ENCODE measurements around the gene ZSCAN1.
"Not testable (repeated sequence)": the region's sequence is repeated elsewhere in the genome, so short reads cannot be mapped to it uniquely, and the experiment has no call there.

ZSCAN1 gene, protein sequence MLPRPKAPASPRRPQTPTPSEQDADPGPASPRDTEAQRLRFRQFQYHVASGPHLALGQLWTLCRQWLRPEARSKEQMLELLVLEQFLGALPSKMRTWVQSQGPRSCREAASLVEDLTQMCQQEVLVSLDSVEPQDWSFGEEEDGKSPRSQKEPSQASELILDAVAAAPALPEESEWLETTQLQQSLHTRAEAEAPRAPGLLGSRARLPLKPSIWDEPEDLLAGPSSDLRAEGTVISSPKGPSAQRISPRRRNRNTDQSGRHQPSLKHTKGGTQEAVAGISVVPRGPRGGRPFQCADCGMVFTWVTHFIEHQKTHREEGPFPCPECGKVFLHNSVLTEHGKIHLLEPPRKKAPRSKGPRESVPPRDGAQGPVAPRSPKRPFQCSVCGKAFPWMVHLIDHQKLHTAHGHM

DNA sequence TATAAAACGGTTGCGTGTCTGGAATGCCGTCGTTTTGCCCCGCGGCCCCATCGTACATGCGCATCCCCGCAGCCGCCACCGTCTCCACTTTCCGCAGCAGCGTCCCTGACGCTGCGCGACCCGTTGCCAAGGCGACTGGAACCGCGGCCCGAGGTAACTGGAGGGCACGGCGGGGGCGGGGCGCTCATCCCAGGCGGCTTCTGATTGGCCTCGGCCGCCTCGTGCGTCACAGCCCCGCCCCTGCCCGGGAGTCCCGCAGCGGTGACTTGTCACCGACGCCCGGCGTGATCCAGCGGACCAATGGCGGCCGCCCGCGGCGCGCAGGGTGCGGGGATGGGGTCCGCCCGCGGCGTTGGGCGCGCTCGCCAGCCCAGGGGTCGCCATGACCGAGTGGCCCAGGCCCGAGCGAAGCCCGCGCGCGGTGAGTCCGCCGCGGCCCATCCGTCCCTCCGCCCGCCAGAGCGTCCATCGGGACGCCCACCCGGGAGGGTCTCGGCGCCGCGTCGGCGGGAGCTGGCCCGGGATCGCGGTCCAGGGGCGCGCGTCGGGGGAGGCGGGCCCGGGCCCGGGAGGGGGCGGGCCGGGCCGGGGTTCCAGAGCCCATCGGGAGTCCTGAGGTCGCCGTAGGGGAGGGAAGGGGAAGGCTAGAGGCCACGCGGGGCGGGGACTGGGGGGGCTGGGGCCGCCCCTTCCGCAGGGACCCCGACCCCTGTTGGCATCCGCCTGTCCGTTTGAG lies at the start of gene ZSCAN1:
Gene ZSCAN1 (plus strand): TSS at position 285 of the 736 bp plus-strand sequence. CDS start 3,812 bp downstream, outside the sequence.
- no peak for DNase-seq

DNA sequence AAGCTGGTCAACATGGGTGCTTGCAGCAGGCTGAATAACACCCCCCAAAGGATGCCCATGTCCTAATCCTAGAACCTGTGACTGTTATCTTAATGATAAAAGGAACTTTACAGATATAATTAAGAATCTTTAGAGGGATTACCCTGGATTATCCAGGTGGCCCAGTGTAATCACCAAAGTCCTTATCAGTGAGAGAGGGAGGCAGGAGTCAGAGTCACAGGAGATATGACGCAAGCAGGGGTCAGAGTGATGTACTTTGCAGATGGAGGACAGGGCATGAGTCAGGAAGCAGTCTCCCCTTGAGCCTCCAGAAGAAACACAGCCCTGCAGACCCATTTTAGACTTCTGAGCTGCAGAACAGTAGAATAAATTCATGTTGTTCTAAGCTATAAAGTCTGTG lies 41.0 kb upstream of the ZSCAN1 start:
- DNase-seq = no peak

DNA sequence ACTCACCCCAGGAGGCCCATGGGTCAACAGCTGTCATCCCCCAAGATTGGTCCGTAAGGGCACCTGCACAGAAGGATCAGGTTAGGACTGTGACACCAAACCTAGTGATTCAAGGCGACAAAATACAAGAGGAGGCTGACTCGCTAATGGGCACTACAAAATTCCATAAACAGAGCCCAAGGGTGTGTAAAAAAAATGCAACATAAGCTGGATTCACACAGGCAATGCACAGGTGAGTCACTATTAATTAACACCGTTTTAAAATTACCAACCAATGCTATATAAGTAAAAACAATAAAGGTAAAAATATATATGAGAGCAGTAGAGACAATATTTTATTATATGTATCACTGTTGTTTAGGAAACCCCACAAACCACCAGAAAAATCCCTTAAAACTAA lies 33.1 kb upstream of the ZSCAN1 start:
- no peak for DNase-seq

DNA sequence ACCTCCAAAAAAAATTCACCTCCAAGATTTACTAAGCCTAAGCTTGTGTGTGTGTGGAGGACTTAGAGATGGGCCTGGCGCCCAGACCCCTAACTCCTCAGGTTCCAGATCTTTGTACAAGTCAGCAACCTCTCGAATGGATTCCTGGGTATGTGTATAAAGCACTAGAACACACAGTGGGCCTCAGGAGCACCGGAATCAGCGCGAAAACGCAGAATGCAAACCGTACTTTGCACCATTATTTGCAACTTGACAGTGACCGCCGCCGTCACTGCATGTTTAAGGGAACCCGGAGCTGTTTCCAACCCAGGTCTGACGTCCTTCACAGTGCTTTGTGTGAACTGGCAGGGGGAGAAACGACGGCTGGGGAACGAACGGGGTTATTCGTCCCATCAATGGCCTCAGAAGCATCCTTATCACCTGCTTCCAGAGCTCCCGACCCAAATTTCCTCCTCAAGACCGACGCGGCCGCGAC lies 31.9 kb upstream of the ZSCAN1 start:
- no peak for DNase-seq

DNA sequence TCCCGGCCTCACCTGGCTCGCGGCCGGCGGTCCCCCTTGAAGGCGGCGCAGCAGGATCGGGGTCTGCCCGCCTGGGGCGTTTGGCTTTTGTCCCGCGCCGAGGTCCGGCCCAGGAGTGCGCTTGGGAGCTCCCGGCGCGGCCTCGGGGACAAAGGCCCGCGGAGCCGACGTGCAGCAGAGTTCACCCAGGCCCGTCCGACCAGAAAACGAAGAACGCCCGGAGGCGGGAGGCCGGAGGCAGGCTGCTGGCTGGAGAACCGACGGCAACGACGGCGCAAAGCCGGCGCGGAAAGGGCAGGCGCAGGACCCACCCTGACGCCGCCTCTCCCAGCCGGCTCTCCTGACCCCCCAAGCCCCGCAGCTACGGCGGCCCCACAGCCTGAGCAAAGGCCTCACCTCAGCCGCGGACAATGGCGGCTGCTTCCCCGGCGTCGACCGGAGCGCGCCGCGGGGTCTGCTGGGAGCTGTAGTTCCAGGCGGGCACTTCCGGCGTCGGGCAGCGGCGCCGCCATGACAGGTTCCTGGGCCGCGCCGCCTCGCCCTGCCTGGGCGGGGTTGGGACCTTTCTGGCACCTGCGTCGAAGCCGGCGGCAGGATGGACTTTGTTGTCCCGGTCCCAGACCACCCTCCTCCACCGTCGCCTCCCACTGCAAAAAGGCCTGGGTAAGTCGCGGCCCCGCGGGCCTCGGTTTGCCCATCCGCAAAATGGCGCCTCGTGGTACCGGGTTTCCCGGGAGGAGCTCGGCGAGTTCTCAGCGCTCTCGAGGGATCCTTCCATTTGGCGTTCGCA lies 31.2 kb upstream of the ZSCAN1 start, which contains the start of gene ZNF606:
Gene ZNF606 (minus strand): TSS at position 437 of the 790 bp plus-strand sequence. CDS start 1,501 bp downstream, outside the sequence.
- peak; percentile 67 to 86 for DNase-seq

DNA sequence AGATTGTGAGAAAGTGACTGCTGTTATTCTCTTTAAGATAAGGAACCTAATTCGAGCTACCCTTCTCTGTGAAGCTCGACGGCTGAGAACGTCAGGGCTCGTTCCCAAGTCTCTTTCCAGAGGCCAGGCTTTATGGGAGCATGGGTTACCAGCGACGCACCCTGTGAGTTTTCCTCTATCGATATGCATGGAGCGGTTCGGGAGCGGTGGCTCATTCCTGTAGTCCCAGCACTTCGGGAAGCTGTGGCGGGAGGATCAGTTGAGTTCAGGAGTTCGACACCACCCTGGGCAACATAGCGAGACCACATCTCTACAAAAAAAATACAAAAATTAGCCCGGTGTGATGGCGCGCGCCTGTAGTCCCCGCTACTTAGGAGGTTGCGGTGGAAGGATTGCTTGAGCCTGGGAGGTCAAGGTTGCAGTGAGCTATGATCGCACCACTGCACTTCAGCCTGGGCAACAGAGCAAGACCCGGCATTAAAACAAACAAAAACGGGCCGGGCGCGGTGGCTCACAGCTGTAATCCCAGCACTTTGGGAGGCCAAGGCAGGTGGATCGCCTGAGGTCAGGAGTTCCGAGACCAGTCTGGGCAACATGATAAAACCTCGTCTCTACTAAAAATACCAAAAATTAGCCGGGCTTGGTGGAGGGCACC lies 30.5 kb upstream of the ZSCAN1 start:
- DNase-seq = no peak

DNA sequence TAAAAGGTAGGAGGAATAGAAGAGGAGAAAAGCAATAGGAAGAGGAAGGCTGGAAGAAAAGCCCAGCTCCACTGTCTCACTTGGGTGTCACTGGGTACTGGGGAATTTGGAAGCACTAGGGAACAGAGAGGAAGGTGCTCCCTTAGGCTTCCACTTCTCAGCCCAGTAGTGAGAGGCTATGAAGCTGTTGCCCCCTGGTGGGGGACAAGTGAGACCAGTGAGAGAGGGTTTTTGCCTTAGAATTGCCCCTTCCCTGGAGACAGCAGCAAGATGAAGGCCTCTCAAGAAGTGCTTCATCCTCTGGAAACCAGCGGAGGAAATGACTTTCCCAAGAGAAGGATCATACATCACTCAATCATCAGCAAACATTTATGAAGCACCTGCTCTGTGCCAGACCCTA lies 26.5 kb upstream of the ZSCAN1 start:
- no peak for DNase-seq

DNA sequence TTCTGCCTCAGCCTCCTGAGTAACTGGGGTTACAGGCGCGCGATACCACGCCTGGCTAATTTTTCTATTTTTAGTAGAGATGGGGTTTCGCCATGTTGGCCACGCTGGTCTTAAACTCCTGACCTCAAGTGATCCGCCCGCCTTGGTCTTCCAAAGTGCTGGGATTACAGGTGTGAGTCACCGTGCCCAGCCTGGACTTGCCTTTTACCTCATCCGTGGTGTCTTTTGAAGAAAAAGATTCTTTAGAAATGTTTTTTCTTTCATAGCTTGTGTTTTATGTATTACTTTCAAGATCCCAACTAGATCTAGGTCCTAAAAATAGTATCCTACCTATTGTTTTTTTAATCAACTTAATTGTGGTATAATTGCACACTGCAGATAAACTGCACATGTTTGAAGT lies 24.9 kb upstream of the ZSCAN1 start:
- DNase-seq = not testable (repeated sequence)

DNA sequence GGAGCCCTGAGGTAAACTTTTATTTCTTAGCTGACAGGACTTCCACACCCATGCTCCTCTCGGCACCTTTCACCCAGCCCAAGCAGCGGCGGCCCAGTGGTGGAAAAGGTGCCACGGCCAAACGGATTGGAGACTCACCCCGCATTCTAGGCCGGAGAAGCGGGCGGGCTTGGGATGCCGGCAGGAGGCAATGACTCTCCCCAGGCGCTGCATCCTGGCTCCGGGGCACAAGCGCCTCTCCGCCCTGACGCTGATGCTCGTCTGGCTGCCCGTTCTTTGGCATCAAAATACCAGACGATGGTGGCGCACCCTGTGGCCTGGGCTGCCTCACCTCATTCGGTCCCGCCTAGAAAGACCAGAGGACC lies 24.5 kb upstream of the ZSCAN1 start:
- DNase-seq = no peak

DNA sequence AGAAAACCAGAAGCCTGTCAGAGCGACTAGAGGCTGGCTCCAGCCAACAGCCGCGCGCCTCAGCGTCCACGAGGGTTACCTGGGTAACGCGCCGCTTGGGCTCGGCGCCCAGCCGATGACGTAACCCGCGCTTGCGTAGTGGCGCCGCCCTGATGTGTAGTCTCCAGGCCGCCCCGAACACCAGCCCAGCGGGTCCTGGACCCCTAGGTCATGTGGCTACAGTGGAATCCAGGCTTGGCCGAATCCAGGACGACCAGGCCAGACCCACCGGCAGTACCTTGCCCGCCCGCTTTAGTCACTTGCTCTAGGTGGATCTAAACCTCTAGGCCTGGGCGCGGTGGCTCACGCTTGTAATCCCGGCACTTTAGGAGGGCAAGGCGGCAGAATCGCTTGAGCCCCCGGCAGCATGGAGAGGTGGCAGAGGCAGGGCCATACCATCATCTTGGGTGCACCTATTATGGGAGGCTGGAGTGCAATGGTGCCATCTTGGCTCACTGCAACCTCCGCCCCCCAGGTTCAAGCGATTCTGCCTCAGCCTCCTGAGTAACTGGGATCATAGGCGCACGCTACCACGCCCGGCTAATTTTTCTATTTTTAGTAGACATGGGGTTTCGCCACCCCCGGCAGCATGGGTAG lies 24.0 kb upstream of the ZSCAN1 start:
- DNase-seq = no peak

DNA sequence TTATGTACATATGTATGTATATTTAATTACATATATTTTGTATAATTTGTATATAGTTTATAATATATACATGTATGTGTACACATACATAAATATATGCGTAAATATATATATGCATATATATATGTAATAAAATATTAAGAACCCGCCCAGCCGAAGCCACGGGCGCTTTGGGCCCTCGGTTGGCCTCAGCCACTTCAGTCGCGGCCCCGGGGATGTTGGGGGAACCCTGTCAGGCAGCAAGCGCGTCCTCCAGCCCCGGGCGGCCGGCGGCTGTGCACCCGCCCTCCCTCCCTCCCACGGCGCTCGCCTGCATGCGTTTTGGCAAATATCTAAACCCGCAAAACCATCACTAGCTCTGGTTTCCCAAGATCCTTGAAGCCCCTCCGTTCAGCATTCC lies 23.3 kb upstream of the ZSCAN1 start:
- no peak for DNase-seq

DNA sequence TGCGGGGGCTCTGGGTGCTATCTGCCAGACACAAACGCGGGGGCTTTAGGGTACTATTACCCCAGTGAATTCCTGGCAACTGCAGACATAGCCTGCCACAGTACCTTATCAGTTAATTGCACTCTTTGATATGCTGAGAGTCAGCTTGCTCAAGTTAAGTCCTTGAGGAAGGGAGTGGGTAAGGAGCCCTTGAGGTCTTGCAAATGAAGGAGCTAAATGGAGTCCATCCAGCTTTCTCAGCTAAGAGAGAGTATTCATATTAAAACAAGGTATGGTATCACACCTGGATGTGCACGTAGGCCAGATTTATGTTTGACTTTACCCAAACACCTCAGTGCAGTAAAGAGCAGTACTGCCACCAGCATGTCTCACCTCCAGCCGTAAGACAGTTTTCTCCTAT lies 19.7 kb upstream of the ZSCAN1 start:
- no peak for DNase-seq

DNA sequence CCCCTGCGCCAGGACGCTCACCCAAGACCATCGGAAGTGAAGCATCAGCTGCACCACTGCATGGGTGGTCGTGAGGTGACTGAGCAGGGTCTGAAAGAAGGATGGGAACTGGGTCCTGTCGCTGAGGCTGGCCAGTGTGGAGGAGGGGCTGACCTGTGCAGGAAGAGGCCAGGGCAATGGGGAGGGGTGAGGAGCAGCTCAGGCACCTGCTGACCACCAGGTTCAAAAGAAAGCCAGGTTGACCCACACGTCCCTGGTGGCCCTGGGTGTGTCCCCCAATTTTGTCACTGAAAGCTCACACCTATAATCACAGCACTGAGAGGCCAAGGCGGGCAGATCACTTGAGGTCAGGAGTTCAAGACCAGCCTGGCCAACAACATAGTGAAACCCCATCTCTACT lies 13.7 kb upstream of the ZSCAN1 start:
- no peak for DNase-seq

DNA sequence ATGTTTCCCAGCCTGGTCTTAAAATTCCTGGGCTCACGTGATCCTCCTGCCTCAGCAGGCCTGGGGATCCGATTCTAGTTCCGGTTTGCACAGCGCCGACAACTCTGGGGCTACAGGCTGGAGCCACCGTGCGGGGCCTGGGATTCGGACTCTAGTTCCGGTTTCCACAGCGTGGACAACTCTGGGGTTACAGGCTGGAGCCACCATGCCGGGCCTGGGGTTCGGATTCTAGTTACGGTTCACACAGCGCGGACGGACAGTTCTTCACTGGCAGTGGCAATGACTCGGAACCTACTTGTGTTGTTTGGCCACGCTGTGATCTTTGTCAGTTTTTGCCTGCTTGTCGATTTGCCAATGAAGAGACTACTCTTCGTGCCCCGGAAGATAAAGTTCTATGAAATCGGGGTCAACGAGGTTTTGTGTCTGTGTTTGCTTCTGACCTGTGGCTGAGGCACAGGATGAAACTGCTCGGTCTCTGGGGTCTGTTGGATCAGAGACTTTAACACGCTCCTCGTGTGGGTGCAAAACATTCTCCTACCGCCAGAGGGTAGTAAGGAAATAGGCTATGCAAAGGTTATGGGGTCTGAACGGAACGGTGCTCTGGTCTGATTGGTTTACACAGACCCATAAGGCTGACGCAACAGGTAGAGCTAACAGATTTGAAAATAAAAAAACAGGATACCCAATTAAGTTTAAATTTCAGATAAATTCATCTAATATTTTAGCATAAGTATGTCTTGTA lies 12.1 kb upstream of the ZSCAN1 start:
- DNase-seq = peak; percentile 4 to 7

DNA sequence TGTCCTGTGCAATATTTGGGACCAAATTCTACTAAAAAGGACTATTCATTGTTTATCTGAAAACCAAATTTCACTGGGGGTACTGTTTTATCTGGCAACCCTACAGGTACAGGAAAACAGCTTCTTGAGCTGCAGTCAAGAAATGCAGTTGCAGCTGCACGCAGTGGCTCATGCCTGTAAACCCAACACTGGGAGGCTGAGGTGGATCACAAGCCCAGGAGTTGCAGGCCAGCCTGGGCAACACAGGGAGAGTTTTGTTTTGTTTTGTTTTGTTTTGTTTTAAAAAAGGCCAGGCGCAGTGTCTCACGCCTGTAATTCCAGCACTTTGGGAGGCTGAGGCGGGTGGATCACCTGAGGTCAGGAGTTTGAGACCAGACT lies 11.6 kb upstream of the ZSCAN1 start:
- DNase-seq = no peak

DNA sequence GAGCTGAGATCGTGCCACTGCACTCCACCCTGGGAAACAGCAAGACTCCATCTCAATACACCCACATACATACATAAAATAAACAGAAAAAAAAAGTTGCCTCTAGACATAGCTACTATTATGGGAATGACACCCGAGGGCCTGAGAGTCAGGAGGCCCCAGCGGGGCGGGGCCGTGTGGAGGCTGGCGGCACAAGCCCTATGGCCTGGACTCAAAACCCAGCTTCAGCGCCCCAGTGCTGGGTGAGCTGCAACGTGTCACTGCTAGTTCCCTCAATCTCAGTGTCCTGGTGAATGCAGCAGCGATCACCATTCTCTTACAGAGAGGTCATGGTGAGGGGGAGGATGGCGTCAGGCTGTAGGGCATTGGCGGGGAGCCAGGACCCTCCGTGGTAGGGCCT lies 9.2 kb upstream of the ZSCAN1 start:
- DNase-seq = no peak

DNA sequence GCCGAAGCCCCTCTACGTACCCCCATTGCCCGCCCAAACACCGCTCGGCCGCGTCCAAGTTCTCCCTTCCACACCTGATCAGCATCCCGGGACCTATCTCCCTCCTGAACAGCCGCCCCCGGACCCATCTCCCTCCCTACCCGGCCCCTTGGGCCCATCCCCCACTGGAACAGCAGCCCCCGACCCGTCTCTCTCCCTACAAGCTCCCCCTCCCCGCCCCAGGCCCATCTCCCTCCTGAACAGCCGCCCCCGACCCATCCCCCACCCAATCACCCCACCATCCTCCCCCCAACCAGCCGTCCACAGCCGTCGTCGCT lies 610 bp downstream of the ZSCAN1 start:
- no peak for DNase-seq

DNA sequence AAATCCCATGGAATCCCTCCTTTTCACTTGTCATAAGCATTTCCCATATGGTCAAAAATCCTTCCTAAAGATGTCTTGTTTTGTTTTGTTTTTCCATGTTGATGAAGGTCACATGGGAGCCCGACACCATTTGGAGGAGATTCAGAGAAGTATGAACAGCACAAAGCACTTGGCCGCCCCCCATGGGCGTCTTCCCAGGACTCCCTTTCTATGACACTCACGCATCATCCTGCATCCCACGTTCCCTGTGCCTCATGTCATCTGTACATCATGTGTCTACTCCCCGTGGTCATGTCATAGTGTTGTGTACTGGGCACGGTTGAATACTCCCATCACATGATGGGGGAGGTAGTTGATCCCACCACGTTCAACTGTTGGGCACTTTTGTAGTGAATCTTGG lies 2.0 kb downstream of the ZSCAN1 start:
- no peak for DNase-seq

DNA sequence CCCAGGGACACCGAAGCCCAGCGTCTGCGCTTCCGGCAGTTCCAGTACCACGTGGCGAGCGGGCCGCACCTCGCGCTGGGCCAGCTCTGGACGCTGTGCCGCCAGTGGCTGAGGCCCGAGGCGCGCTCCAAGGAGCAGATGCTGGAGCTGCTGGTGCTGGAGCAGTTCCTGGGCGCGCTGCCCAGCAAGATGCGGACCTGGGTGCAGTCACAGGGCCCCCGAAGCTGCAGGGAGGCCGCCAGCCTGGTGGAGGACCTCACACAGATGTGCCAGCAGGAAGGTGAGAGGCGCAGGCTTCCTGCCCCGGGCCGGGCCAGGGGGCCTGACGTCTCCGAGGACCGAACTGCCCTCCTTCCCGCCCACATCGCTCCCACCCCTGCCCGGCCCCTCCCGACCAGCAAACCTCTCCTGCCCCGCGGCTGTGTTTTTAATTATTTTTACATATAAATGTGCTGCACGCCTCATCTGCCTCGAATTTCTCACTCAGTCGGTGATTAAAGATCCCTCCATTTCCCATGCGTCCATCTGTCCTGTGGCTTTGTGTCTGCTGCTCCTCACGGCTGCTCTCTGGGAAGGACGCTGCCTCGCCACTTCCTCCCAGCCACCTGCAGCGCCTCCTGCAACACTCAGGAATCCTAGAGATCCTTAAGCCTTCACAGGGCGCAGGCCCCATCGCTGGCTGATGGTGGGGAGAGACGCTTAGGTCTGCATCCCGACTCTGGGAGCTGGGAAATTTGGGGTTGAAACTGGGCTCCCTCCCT lies 4.3 kb downstream of the ZSCAN1 start:
- no peak for DNase-seq

DNA sequence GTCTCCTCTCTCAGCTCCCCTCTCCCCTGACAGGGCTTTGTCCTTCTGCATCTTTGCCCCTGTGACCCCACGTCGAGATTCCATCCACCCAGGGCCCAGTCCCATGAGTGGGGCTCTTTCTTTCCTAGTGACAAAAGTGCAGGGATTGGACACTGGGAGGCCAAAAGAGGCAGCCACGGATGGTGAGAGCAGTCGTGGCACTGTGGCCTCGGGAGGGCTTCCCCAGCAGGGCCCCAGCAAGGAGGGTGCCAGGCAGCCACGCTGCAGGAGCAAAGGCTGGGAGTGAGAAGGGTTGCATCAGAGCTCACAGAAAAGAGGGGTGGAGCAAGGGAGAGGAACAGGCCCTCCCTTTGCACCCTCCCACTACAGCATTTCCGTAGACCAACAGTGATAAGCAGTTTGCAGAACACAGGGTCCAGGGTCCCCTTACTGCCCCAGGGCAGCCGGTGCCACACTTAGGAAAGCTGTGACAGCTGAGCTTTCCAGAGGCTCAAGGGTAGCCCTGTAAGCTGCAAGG lies 4.9 kb downstream of the ZSCAN1 start:
- DNase-seq = no peak
